ENCODE results near the gene ZBTB7C.

The ZBTB7C gene

GRCh38 chr18:48060346-48060745, 348.8 kb downstream of the ZBTB7C start:
- no peak overlapping the region for H3K27ac ChIP-seq
- H3K9me3 ChIP-seq (ENCODE audit: control insufficient read depth, low read length): no peaks in the 10 kb centered on the region
- TF ChIP-seq CTCF (IDR thresholded peaks at IDR 0.05): no peak
- no peak overlapping the region for H3K9ac ChIP-seq
- H3K4me1 ChIP-seq: no peaks in the 10 kb centered on the region
- no peaks in the 10 kb centered on the region for H3K36me3 ChIP-seq (ENCODE audit: control insufficient read depth, insufficient read depth, low read length)
- no peaks in the 10 kb centered on the region for H3K27me3 ChIP-seq (ENCODE audit: control insufficient read depth, insufficient read depth, low read length)
- H3K4me3 ChIP-seq (ENCODE audit: low read depth, low read length): no peak overlapping the region
- no peak overlapping the region for H2AFZ ChIP-seq
- no peak overlapping the region for H3K4me2 ChIP-seq (ENCODE audit: low read length)
- no peaks in the 10 kb centered on the region for H3K79me2 ChIP-seq

GRCh38 chr18:48059455-48060010, 349.6 kb downstream of the ZBTB7C start:
- TF ChIP-seq CTCF (IDR thresholded peaks at IDR 0.05): no peak
- no peak overlapping the region for H3K4me2 ChIP-seq (ENCODE audit: low read length)
- H3K79me2 ChIP-seq: no peaks in the 10 kb centered on the region
- H3K36me3 ChIP-seq (ENCODE audit: control insufficient read depth, insufficient read depth, low read length): no peaks in the 10 kb centered on the region
- no peak overlapping the region for H3K4me3 ChIP-seq (ENCODE audit: low read depth, low read length)
- no peak overlapping the region for H2AFZ ChIP-seq
- H3K27me3 ChIP-seq (ENCODE audit: control insufficient read depth, insufficient read depth, low read length): no peaks in the 10 kb centered on the region
- no peaks in the 10 kb centered on the region for H3K4me1 ChIP-seq
- no peak overlapping the region for H3K27ac ChIP-seq
- H3K9me3 ChIP-seq (ENCODE audit: control insufficient read depth, low read length): no peaks in the 10 kb centered on the region
- no peak overlapping the region for H3K9ac ChIP-seq

GRCh38 chr18:48058486-48058885, 350.7 kb downstream of the ZBTB7C start:
- no peaks in the 10 kb centered on the region for H3K27me3 ChIP-seq (ENCODE audit: control insufficient read depth, insufficient read depth, low read length)
- H3K9me3 ChIP-seq (ENCODE audit: control insufficient read depth, low read length): no peaks in the 10 kb centered on the region
- H3K4me2 ChIP-seq (ENCODE audit: low read length): no peak overlapping the region
- no peaks in the 10 kb centered on the region for H3K79me2 ChIP-seq
- TF ChIP-seq CTCF (IDR thresholded peaks at IDR 0.05): no peak
- H3K4me3 ChIP-seq (ENCODE audit: low read depth, low read length): no peak overlapping the region
- peaks cover 5% of the 10 kb centered on the region for H3K4me1 ChIP-seq
- H2AFZ ChIP-seq: no peak overlapping the region
- H3K36me3 ChIP-seq (ENCODE audit: control insufficient read depth, insufficient read depth, low read length): no peaks in the 10 kb centered on the region
- H3K9ac ChIP-seq: no peak overlapping the region
- no peak overlapping the region for H3K27ac ChIP-seq

- Histone ChIP-seq H3K9me3 (ENCODE audit: control insufficient read depth, low read length) (no peaks in the 10 kb centered on the region), H2AFZ (no peak overlapping the region), H3K36me3 (ENCODE audit: control insufficient read depth, insufficient read depth, low read length) (no peaks in the 10 kb centered on the region), H3K9ac (no peak overlapping the region), H3K27ac (no peak overlapping the region), H3K4me3 (ENCODE audit: low read depth, low read length) (no peak overlapping the region), H3K79me2 (no peaks in the 10 kb centered on the region), H3K4me1 (peaks cover 5% of the 10 kb centered on the region), H3K27me3 (ENCODE audit: control insufficient read depth, insufficient read depth, low read length) (no peaks in the 10 kb centered on the region), H3K4me2 (ENCODE audit: low read length) (no peak overlapping the region)
- TF ChIP-seq CTCF (IDR thresholded peaks at IDR 0.05): no peak
These were observed 352.2 kb downstream of the ZBTB7C start for GRCh38 chr18:48057018-48057417.

GRCh38 chr18:48055351-48055750, 353.8 kb downstream of the ZBTB7C start:
- no peak for TF ChIP-seq CTCF (IDR thresholded peaks at IDR 0.05)
- Histone ChIP-seq H3K9ac (no peak overlapping the region), H3K4me3 (ENCODE audit: low read depth, low read length) (no peak overlapping the region), H2AFZ (no peak overlapping the region), H3K4me1 (peaks cover 5% of the 10 kb centered on the region), H3K79me2 (no peaks in the 10 kb centered on the region), H3K36me3 (ENCODE audit: control insufficient read depth, insufficient read depth, low read length) (no peaks in the 10 kb centered on the region), H3K27me3 (ENCODE audit: control insufficient read depth, insufficient read depth, low read length) (no peaks in the 10 kb centered on the region), H3K27ac (no peak overlapping the region), H3K4me2 (ENCODE audit: low read length) (no peak overlapping the region), H3K9me3 (ENCODE audit: control insufficient read depth, low read length) (no peaks in the 10 kb centered on the region)
